Endothelial cell of hepatic sinusoid (primary cell): ENCODE measurements around the gene LYPD6B.

Source experiments
- in situ Hi-C: cut with HindIII; loops from 2 replicates; pipeline ENCODE4 v1.10.0; 2017; ENCODE audit warnings: low sequenced_read_pairs

The LYPD6B gene, protein sequence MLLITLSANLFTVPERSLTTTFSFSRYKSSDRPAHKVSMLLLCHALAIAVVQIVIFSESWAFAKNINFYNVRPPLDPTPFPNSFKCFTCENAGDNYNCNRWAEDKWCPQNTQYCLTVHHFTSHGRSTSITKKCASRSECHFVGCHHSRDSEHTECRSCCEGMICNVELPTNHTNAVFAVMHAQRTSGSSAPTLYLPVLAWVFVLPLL

DNA sequence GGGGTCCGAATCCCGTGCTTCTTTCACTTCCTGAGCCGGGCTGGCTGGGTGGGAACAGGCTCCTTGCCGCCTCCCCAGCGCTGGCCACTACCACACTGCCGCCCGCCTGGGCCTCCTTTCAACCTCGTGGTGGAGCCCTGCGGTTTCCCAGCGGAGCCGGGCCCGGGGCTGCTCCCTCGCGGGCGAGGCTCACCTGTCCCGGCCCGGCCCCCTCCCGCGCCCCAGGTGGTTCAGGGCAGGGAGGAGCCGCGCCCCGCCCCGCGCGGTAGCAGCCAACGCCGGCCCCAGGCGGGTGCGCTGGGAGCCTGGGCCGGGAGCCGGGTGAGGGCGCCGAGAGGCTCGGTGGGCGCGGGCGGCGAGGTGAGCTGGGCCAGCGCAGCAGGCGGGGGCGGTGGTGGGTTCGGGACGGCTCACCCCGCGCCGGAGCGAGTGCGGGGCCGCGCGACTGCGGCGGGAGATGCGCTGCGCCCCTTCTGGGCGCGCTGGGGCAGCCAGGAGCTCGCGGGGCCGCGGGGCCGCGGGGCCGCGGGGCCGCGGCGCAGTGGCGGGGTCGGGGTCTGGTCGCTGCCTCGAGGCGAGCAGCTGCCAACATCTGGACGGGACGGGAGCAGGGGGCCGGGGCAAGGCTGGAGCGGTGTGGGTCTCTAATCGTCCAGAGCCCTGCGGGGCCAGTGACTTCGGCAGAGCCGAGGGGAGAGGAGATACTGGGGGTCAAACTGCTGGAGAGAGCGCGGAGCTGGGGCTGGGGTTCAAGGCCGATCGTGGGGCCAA is at the start of gene LYPD6B:
TSS of gene LYPD6B (plus strand) at position 258 of the 771 bp plus-strand sequence. CDS start 92,250 bp downstream, outside the sequence.
- in situ Hi-C loops: no loop called here

DNA sequence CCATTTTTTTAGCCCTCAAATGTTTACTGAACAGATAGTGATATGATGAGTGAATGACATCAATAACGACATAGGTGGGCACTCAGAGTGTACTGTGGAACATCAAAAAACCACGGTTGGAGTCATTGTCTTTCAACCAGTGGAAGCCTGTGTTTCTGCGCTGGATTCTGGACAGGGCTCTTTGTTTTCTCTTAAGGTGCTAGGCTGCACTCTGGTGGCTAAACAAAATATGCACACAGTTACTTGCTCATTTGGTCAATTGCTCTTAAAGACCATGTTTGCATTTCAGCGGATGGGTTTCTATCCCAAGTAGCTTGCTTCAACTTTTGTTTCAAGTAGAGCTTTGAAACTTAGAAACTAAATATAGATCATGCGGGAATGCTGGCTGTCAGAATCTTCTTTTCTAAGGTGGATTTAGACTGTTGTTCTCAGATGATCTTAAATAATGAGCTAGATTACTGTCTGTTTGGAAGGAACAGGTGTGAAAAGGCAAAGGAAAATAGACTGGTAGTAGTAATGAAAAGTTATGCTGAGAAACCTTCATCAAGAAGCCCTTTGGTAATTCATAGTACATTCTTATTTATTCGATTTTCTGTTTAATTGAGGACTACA is 48.5 kb upstream of the LYPD6B start:
- in situ Hi-C loops: no loop called here

DNA sequence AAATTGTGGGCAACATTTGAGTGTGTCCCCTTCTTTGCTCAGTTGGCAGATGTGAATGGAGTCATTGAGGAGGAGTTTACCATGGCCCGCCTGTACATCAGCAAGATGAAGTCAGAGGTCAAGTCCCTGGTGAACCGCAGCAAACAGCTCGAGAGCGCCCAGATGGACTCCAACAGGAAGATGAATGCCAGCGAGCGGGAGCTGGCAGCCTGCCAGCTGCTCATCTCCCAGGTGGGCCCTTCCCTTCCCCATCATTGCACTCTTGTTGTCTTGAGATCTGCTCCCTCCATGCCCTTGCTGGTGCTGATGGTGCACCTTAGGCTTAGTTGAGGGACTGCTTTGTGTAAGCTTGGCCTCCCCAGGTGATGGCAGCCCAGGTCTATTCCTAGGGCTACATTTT is 47.5 kb upstream of the LYPD6B start:
- in situ Hi-C loops: no loop called here

DNA sequence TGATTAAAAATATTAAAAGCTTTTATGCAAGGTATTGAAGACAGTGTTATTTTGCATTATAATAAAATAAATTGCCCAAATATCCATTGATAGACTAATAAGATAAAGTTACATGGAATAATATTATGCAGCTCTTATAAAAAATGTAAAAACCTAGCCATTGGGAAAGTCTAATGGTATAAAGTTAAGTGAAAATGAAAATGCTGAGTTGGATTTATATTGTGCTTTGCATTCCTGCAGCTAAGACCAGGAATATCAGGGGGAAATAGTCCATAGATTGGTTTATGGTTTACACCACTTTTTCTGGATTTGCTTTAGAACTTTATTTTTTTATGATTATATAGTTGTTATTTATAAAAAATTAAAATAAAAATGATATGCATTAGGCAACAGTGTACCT is 46.1 kb upstream of the LYPD6B start:
- in situ Hi-C loops: no loop called here

DNA sequence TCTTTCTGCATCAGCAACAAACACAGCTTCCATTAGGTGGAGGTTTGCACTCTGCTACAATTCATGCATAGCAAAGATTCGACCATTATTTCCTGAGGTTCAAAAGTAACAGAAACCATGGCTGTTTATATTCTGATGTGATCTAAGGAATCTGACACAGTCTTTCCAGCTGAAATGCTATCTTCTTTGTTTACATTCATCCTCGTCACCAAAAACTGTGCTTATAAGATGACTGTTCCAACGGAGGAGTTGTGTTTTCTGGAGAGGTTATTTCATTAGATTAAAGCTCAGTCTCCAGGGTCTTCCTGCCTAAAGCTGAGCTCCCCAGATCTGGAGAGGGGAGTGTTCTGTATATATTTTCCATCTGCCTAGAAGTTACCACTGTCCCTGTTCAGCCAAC is 45.1 kb upstream of the LYPD6B start:
- in situ Hi-C loops: no loop called here

DNA sequence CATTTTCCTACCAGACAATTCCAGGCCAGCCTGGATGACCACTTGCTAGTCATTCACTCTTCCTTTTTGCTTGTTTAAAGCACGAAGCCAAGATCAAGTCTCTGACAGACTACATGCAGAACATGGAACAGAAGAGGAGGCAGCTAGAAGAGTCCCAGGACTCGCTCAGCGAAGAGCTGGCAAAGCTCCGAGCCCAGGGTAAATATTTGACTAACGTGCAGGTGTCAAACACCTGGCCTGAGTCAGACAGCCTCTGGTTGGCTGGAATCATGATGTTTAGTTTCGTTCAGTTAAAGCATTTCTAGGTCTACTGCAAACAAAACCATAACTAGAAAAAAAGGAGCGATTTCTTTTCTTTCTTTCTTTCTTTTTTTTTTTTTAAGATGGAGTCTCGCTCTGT is 44.2 kb upstream of the LYPD6B start:
- in situ Hi-C loops: no loop called here

DNA sequence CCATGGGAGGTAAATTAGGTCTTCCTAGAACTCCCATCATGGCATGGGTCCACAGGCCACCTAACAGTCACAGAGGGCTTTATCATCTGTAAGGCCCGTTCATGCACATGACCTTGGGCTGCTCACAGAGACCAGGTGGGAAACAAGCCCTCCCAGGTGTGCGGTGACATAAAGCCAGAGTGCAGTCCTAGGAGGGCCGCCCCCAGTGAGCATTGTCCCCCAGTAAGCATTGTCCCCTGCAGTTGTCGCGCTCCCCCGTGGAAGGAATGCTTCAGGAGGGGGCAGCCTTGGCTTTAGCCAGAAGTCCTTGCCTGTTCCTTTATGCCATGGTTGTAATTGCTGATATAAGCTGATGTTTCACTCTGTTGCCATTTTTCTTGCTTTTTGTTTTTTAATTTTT is 41.7 kb upstream of the LYPD6B start:
- in situ Hi-C loops: no loop called here

DNA sequence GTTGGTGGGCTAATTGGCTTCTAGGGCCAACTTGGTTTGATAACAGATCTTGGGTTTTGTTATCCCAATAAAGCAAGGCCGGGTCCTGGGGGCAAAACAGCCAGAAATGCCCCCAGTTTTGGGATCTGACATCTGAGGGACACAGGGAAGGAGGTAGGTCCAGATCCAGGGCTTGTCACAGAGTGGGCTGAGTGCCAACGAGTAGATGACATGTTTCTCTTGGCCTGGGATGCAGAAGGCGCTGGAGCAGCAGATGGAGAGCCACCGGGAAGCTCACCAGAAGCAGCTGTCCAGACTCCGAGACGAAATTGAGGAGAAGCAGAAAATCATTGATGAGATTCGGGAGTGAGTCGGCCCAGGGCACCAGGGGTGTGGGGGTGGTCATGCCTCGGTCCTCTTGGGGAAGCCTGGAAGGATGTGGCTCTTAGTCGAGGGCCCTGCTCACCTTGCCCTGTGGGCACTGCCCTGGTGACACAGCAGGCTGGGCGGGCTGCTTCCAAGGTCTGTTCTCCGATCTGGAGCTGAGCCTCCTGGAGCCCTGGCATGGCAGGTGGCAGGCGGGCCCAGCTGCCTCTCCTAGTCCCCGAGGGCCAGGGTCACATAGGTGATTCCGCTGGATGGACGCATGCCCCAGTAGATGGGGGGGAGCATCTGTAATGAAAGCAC is 40.2 kb upstream of the LYPD6B start:
- in situ Hi-C loops: no loop called here

DNA sequence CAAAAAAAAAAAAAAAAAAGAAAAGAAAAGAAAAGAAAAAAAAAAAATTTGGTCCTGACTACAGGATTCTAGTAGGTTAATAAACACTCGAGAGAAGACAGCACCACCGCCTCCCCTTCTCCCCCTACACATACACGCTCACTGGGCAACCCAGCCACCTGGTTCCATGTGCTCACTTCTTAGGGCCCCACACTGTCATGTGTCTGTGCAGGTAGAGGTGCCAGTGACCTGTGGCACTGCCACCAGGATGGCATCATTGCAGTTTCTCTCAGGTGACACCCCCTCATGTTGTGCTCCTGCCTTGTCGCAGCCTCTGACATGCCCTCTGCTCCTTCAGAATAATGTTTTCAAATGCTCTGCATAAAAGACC is 39.7 kb upstream of the LYPD6B start:
- in situ Hi-C loops: no loop called here

DNA sequence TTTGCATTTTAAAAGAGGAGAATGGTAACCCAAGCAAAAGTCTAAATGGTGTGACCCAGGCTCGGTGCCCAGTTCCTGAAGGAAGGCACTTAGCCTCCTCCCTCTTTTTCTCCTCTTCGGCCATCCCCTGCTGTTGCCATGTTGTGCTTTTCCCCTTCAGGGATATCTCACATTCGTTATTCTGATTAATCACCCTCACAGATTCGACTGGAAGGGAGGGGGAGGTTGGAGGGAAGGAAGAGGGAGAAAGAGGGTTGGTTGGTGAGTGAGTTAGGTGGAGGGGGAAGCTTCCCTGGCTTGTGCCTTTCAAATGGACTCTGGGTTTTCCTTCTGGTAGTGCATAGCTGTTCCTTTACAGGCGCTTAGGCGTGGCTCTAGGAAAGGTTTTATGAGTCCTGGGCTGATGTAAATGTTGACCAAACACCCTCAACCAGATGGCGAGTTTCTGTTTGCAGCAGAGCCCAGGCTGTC is 39.0 kb upstream of the LYPD6B start:
- in situ Hi-C loops: no loop called here

DNA sequence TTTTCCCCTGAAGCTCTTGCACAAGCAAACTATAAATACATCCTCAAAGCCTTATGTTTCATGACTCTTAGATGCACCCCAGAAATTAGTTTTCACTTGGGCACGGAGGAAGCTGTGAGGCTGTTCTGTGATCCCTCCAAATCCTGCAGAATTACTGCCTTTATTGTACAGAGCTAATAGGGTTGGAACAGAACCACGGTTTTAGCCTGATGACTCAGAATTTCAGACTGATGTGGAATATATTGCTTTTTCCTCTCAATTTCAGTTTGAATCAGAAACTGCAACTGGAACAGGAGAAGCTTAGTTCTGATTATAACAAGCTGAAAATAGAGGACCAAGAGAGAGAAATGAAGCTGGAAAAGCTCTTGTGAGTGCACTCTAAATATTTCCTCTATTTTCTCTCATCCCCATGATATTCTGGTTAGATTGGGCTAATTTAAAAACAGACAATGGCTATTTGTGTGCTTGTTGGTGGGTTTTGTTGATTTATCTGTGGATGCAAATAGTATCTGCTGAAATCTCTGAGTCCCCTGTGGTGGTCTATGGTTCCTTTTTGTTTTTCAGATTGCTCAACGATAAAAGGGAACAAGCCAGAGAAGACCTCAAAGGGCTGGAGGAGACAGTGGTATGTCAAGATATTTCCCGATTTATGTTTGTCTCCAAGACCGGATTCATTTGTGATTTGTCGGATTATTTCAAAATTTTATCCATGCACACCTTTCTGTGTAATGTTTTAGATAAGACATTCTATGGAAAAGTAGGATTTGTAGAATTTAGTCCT is 38.2 kb upstream of the LYPD6B start:
- in situ Hi-C loops: no loop called here

DNA sequence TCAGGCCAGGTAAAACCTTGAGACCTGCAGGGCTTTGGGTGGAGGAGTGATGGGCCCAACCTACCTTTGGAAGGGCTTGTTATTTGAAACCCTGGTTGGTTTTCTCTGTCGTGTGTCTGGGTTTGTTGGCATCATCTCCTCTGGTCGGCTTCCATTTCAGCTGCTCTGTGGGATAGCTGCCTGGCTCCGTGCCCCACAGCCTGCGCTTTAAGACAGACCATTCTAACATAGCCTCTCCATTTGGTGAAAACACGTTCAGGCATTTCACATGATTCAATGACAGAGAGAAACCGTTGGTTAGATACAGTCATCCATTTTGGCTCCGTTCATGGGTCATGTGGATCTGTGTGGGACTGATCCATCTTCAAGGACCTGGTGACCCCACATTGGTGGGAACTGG is 37.0 kb upstream of the LYPD6B start:
- in situ Hi-C loops: no loop called here

DNA sequence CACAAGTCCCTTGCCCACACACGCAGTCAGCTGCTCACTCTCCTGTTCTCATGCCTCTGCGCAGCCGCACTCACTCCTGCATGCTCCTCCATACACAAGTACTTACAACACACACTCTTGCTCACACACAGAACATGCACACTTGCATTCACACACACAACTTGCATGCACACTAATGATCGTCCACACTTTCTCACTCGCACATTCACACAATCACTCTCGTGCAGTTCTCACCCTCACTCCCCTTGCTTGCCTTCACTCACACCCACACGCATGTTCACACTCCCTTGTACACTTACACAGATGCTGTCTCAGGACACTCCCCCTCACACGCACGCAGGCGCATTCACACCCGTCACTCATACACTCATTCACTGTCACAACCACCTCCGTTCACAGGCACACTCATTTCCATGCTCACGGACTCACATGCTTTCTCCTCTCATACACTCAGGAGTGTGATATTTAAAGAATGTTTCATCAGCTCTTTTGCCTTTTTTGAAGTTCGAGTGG is 36.1 kb upstream of the LYPD6B start:
- in situ Hi-C loops: no loop called here

DNA sequence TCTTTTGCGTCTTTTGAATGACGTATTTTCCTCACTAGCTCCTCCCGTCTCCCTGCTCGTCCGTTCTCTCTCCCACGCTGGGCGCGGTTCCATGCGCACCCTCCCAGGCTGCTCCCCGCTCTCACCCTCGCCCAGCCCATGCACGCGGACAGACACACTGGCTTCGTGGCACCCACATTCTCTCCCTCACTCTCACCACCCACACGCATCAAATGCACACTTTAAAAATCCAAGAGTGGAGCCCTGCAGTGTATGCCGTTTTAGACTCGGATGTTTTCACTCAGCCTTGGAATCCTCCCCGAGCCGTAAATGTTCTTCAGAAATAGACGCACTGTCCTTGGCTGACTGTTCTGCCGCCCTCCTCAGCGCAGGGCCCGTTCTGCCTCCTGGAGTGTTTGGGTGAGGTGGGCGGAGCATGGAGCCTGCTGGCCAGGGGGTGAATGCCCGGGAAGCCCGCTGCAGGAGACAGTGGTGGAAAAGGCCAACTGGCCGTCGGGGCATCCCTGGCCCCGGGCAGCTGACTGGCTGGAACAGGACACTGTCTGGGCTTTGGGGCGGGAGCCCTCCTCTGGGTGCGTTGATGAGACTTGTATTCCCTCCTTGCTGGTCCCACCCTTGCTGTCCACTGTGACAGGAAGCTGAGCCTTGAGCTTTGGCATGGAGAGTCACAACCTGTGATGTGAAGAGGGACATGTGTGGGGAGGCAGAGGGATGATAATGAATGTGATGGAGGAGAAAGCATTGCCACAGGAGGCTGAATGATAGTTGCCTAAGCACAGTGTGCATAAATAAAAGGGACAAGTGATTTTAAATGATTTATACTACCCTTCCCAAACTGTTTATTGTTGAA is 35.4 kb upstream of the LYPD6B start:
- in situ Hi-C loops: no loop called here

DNA sequence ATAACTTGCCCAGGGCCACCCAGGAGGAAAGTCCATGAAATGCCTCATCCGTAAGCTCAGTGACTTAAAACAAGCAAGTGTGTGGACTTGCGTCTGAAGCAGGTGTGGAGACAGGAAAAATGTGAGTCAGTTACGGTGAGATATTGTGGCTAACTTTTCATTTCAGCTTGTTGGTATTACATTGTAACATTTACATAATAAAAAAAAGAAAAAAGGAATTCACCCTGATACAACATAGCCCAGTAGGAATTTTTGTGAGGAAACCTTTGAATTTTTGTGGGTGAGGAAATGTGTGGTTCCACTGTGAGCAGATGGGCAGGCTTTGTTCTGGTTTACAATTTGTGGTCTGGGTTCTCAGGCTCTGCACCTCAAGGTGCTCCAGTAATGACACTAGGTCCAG is 33.7 kb upstream of the LYPD6B start:
- in situ Hi-C loops: no loop called here

DNA sequence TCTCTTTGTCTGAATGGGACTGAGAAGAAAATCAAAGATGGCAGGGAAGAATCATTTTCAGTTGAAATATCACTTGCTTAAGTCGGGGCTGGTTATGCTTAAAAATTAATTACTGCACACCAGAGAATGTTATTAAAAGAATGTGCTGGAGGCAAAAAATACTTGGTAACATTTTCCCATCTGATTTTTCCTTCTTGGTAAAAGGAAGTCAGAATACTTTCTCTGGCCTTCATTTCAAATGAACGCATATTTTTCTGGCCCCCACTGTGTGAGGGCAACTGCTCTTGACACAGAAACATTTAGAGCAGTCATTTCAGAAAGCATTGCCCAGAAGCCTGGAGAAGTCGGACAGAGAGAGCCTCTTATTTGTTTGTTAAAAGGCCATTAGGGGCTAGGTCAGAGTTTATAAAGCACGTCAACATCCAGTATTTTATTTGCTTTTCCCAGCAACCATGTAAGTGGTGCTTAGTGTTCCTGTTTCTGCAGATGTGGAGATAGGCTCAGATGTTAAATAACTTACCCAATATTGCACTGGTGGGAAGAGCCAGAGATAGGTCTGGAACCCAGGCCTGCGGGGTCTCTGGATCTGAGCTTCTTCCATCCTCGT is 32.9 kb upstream of the LYPD6B start:
- in situ Hi-C loops: no loop called here

DNA sequence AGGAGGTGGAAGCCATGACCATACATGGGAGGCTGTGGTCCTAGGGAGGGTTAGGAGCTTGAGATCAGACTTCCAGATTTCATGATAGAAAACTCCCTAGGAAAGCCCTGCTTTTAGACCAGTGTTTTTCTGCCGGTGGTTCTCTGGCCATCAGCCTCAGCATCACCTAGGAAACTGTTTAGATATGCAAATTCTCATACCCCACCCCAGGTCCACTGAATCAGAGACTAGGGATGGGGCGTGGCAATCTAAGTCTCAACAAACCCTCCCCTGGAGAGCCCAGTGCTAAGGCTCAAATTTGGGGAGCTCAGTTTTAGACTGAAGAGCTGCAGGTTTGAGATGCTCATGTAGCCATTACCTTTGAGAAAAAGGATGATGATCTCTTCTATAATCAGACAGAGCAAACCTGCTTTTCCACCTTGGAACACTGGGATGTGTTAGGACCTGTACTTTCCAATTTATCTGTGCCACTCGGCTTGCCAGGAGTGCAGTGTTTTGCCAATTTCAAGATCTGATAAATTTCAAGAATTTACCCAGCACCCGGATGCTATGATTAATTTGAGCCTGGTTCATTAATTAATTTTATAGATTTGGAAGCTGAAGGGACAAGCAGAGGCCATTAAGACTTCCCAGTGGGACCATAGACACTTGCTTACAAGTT is 31.5 kb upstream of the LYPD6B start:
- in situ Hi-C loops: no loop called here

DNA sequence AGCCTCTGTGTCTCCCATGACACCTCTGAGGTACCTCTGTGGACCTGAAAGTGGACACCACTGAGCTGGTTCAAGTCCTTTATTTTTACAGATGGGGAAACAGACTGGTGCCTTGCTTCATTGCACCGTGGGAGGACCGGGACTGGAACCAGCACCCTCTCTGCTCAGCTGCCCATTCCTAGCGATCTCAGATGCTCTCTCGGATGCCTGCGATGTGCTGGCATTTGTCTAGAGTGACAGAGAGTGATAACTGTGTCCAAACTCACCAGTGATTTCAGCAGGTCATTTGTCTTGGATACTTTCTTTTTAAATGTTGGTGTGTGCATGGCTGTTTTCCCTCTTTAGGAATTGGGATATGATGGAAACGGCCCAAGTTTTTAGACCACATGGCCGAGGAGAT is 30.1 kb upstream of the LYPD6B start:
- in situ Hi-C loops: no loop called here
